ENCODE data around the gene GALR1.
A peak's percentile ranks its signal among the peaks of the same experiment; 100 is the strongest.
"Not testable (repeated sequence)": the region's sequence is repeated elsewhere in the genome, so short reads cannot be mapped to it uniquely, and the experiment has no call there.

The GALR1 gene

GRCh38 chr18:77249569-77250500 is at the start of gene GALR1:
Gene GALR1 (plus strand): TSS chr18:77249848. CDS start chr18:77250549, 701 bp downstream.
- peak; percentile 40 for DNase-seq

- no peak for DNase-seq
Observed at GRCh38 chr18:77201506-77201905, 48.1 kb upstream of the GALR1 start.

GRCh38 chr18:77202329-77202728 is 47.3 kb upstream of the GALR1 start:
- DNase-seq, result no peak

GRCh38 chr18:77203071-77203470 is 46.6 kb upstream of the GALR1 start:
- DNase-seq, result no peak

GRCh38 chr18:77203851-77204250 is 45.8 kb upstream of the GALR1 start:
- DNase-seq, result no peak

GRCh38 chr18:77205769-77206168 is 43.9 kb upstream of the GALR1 start:
- DNase-seq, result no peak

GRCh38 chr18:77206676-77207374 is 42.8 kb upstream of the GALR1 start:
- no peak for DNase-seq

- peak; percentile 4 for DNase-seq
Observed at GRCh38 chr18:77207540-77207939, 42.1 kb upstream of the GALR1 start.

- no peak for DNase-seq
Observed at GRCh38 chr18:77208964-77209363, 40.7 kb upstream of the GALR1 start.

GRCh38 chr18:77209587-77209986 is 40.1 kb upstream of the GALR1 start:
- DNase-seq, result no peak

- DNase-seq, result no peak
Observed at GRCh38 chr18:77210249-77210648, 39.4 kb upstream of the GALR1 start.

- DNase-seq, result no peak
Observed at GRCh38 chr18:77218642-77219041, 31.0 kb upstream of the GALR1 start.

GRCh38 chr18:77220726-77221125 is 28.9 kb upstream of the GALR1 start:
- peak; percentile 8 for DNase-seq

- DNase-seq, result no peak
Observed at GRCh38 chr18:77222464-77222863, 27.2 kb upstream of the GALR1 start.

- no peak for DNase-seq
Observed at GRCh38 chr18:77223221-77223639, 26.4 kb upstream of the GALR1 start.

- no peak for DNase-seq
Observed at GRCh38 chr18:77223653-77224052, 26.0 kb upstream of the GALR1 start.

- DNase-seq, result no peak
Observed at GRCh38 chr18:77230645-77231044, 19.0 kb upstream of the GALR1 start.

- DNase-seq, result no peak
Observed at GRCh38 chr18:77234504-77235365, 14.9 kb upstream of the GALR1 start.

GRCh38 chr18:77239285-77239684 is 10.4 kb upstream of the GALR1 start:
- DNase-seq, result not testable (repeated sequence)

GRCh38 chr18:77248873-77249568 is 627 bp upstream of the GALR1 start:
- no peak for DNase-seq

- DNase-seq, result no peak
Observed at GRCh38 chr18:77250501-77250925, 865 bp downstream of the GALR1 start.
